Frontal cortex (tissue), 4 donors: Measurements from ENCODE around the gene NUDT8. TPM values are rescaled to one million over a fixed set of nuclear protein-coding genes. Genes with fewer than 3 reads are reported as not detected.

Experiments
- DNase-seq, 2 donors: peaks; one replicate each; pipeline ENCODE4 v3.0.0; 2012; ENCODE audit warnings: low spot score in 2 of 2
- FAIRE-seq: peaks from 2 replicates; lab custom pipeline; 2012; peaks lifted over from hg19 to GRCh38; lab: Jason Lieb, UNC
- total RNA-seq: library from RNA; depleted of rRNA; stranded (reverse); fragments of >200 nt; gene quantifications from one replicate; pipeline ENCODE4 v1.2.3, GENCODE V29; 2014
- donor health status: control.
- donor health status: control.
- donor health status: control.

NUDT8 gene, protein sequence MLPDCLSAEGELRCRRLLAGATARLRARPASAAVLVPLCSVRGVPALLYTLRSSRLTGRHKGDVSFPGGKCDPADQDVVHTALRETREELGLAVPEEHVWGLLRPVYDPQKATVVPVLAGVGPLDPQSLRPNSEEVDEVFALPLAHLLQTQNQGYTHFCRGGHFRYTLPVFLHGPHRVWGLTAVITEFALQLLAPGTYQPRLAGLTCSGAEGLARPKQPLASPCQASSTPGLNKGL
- 1.2 TPM for total RNA-seq

DNA sequence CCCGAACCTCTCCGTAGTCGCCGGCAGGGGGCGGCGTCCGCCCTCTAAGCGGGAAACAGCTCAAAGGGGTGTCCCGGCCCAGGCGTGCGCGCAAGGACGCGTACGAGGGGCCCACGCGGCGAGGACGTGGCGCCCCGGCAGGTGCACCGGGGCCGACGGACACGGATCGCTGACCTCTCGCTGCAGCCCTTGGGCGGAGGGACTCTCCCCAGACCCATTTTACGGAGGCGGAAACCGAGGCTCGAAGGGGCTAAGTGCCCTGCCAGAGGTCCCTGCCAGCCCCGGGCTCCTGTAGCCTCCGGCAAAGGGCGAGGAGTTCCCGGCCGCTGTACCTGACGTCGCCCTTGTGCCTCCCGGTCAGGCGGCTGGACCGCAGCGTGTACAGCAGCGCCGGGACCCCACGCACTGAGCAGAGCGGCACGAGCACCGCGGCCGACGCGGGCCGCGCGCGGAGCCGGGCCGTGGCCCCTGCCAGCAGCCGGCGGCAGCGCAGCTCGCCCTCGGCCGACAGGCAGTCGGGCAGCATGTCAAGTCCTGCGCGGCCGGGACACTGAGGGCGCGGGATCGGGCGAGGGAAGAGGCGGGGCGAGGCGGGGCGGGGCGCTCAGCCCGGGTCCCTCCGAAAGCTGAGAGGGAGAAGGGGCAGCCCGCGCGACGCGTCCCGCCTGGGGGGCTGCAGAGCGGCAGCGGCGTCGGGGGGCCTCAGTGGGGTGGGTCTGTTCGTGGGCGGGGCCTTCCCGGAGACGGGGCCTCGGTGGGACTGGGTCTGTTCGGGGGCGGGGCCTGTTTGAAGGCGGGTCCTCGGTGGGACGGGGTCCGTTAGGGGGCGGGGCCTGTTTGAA, at the start of gene NUDT8:
NUDT8 (minus strand) TSS at position 552 of the 842 bp plus-strand sequence; CDS start at position 526, 26 bp downstream.
- DNase-seq (peak; percentile 74 to 80), FAIRE-seq (no peak)

DNA sequence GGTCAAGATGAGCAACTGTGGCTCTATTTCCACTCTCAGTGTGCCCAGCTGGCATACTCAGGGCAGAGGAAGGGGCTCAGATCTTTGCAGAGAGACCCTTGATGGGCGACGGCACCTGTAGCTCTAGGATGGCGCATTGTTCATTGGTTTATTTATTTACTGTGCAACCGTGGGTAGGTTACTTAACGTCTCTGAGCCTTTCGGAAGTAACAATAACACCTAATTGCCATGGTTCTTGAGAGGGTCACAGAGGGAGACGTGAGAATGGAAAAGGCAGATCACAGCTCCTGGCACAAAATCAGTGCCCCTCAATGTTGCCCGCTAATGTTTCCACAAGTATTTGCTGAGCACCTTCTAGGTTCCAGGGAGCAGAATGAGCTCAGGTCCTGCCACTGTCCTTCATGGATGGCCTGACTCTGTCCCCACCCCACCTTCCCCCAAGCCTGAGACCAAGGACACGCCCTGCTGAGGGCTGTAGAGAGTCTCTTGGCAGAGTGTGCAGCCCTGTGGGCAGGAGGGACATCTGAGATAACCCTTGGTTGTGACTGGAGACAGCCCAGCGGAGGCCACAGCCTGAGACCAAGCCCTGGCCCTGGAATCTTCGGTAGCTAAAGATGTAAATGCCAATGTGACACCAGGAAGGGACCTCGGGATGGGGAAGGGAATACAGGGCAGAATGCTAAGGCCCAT, 45.5 kb upstream of the NUDT8 start:
- no peak for DNase-seq
- FAIRE-seq: no peak

DNA sequence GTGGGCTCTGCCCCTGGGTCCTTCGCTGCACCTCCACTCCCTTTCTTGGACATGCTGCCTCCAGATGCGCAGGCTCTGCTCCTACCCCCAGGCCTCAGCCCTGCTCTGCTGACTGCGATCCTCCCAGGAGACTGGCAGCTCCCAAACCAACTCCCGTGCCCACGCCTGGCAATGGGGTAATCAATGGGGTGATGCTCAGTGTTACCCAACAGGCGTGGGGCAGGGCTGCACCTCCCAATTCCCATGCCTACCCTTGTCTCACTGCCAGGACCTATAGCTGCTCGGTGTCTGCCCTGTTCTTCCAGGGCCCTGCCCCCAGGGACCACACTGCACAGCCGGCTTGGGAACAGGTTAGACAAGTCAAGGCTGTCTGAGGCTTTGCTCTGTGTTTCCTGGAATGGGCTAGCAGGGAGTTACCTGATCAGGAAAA, 44.7 kb upstream of the NUDT8 start, which contains the start of gene ALDH3B2:
ALDH3B2 (minus strand) TSS at position 182 of the 430 bp plus-strand sequence. CDS start 7,688 bp downstream, outside the sequence.
- FAIRE-seq (no peak), DNase-seq (no peak)

DNA sequence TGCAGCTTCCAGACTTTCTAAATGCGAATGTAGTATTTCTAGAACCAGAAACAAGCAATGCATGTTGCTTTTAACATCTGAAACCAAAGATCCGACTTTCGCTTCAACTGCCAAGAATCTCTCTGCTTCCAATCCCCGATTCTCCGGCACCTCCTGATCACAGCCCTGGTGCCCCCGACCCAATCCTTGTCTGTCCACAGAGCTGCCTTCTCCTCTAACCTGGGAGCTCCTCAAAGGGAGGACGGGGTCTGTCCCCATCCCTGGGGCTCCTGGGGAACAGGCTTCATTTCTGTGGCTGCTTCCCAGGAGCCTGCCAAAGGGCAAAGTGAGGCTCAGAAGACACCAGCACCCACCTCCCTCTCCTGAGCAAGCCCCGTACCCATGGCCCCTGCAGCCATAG, 44.2 kb upstream of the NUDT8 start:
- DNase-seq: no peak
- no peak for FAIRE-seq

DNA sequence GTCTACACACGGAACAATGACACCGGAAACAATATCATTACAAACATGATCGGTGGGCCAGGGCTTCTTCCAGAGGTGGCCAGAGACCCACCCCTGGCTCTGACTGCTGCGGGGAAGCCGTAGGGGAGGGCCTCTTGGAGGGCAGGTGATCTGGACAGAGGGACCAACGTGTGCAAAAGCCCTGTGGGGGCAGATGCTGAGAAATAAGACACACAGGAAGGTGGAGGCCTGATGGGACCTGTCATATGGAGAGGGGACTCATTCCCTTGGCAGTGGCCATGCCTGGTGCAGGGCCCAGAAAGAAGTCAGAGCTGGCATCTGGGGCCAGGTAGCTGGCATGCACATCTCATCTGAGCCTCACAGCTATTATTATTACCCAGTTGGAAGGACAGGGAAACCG, 43.6 kb upstream of the NUDT8 start:
- DNase-seq (no peak), FAIRE-seq (no peak)

DNA sequence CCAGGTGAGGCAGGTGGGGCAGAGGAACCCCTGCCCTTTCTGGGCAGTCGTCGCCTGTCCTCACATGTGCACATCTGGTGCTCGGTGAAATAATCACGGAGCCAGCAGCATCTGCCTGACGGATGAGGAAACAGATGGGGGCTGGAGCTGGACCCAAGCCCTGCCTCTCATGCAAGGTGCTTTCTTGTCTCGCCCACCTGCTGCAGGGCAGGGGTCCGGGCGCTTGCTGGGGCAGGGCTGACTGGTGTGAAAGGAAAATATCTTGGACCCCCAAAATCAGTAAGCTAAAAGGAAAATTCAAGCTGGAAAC, 41.4 kb upstream of the NUDT8 start:
- no peak for FAIRE-seq
- no peak for DNase-seq

DNA sequence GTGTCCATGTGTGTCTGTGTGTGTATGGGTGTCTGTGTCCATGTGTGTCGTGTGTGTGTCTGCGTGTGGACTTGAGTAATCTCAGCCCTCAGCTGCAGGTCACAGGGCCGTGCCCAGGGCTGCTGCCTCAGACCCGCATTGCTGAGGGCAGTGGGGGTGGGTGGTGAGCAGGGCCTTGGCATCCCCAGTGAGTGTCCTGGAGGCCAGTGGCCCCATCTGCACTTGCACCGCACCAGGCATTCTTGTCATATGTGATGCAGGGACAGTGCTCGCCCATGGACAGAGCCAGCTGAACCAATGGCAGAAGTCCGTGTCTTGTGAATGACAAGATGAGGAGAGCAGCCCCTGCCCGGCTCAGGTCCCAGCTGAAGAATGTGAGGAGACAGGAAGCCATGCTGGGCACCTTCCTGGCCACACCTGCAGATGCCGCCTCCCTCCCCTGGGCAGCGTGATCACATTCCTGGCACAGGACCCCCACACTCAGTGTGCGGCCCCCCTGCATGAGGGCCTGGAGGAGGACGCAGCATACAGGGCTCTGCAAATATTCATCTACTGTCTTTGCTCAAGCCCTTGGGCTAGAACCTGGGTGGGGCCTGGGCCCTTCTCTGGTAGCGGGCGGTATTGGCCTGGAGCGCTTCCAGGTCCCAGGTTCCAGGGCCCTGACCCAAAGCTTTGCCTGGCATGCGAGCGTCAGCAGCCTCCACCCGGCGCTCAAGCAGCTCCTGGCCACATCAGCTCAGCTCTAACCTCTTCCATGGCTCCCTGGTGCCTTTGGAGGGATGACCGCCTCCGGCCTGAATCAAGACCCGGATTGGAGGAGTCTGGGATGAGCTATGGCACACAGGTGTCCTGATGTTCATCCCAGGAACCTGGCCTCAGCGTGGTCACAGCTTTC, 40.8 kb upstream of the NUDT8 start:
- DNase-seq (no peak), FAIRE-seq (no peak)

DNA sequence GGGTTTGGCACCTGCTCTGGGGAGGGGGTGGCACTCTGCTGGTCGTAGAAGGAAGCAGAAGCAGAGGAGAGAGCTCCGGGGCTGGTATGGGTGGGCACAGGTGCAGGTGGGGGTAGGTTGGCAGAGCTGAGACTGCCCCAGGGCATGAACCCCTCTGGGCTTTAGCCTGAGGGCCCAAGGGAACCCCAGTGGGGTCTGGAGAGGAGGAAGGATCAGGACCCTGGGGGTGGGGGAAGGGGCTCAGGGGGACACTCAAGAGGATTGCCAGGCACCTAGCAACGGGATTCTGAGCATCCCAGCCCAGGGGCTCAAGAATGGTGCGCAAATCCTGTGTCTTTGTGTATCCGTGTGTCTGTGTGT, 38.4 kb upstream of the NUDT8 start:
- FAIRE-seq (no peak), DNase-seq (no peak)

DNA sequence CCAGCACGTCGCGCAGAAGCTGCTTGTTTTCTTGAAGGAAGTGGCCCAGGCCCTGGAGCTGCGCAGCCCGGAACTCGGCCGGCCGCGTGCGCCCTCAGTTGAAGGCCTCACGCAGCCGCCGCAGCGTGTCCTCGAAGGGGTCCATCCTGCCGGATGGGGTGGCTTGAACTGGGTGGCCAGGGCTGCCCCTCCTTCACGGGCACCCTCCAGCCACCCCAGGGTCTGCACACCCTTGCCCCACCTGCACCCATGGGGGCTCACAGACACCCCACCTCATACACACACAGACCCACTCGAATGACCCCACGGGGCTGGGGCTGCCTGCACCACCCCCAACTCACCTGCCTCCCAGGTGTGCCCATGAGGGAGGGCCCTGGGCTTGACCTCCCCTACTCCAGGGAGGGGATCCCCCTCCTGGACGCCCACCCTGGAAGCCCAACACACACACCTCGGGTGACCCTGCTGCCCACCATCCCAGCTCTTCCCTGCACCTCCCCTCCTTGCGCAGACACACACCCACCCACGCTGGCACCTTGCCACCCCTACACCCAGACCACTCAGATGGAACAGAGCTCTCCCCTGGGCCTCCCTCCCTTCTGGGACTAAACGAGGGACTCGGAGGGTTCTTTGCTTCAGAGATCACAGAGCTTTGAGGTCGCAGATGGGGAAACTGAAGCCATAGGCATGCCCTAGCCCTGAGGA, 37.9 kb upstream of the NUDT8 start:
- DNase-seq (no peak), FAIRE-seq (no peak)

DNA sequence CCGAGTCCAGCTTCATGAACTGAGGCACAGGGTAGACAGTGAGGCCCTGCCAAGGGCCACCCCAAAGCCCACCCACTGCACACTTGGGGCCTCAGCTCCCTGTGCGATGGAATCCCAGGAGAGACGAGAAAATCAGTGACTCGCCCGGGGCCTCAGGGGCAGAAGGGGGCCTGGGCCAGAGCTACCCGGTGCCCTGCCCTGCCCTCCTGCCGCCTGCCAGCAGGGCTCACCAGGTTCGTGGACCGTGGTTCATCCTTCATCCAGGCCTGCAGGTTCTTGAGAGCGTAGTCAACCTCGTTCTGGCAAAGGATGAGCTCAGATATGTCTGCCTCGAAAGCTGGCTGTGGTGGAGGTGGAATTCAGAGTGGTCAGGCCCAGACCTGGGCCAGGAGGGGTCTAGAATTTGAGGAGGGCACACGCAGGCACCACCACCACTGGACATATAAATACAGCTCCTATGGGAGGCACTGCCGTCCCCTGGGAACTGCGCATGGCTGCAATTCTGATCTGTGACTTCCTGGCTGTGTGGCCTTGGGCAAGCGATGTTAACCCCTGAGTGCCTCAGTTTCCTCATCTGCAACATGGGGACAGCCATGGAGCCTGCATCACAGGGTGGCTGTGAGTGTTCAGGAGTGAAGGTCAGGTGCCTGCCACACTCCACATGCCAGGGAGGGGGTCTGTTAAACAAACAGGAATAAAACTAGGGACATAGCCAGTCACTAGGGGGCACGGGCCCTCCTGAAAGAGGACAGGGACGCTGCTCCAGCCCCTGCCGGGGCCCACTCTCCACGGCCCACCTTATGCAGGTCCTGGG, 37.1 kb upstream of the NUDT8 start:
- FAIRE-seq (no peak), DNase-seq (no peak)

DNA sequence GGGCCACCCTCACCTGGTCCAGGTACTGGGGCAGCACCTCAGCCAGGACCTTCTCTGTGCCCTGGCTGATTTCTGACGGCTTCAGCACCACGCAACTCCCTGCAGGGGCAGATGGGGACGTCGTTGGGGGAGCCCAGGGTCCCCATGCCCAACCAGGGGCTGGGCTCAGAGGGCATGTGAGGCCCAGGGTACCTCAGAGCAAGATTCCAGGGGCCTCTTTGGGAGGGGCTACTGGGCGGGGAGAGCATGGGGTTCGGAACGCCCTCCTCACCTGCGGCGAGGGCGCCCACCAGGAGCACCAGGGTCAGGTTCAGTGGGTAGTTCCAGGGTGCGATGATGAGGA, 36.5 kb upstream of the NUDT8 start:
- DNase-seq (no peak), FAIRE-seq (no peak)

DNA sequence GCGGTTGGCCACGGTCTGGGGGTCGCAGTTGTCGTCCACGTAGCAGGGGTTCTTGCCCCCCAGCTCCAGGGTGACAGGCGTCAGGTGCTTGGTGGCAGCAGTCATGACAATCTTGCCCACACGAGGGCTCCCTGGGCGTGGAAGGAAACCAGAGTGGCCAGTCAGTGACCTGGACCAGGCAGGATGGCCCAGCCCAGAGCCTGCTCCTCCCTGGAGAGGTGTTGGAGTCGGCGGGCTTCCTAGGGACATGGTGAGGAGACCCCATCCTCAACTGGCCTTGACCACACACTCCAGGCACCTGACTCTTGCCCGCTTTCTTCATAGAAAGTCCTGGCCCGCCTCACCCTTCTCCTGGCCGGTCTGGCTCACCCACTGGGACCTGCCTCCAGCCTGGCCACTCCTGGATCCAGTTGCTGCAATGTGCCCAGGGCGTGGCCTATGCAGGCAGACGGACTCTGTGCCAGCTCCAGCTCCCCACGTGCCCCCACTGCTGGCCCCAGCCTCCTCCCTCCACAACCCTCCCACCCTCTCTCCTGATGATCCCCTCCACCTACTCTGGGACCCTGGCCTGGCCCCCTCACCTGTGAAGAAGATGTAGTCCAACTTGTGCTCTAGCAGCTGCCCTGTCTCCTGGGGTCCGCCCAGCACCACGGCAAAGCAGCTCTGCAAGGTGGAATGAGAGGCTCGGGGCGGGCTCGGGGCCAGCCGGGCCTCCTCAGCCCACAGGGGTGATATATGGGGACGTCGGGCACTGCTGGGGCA, 36.0 kb upstream of the NUDT8 start:
- no peak for DNase-seq
- no peak for FAIRE-seq

DNA sequence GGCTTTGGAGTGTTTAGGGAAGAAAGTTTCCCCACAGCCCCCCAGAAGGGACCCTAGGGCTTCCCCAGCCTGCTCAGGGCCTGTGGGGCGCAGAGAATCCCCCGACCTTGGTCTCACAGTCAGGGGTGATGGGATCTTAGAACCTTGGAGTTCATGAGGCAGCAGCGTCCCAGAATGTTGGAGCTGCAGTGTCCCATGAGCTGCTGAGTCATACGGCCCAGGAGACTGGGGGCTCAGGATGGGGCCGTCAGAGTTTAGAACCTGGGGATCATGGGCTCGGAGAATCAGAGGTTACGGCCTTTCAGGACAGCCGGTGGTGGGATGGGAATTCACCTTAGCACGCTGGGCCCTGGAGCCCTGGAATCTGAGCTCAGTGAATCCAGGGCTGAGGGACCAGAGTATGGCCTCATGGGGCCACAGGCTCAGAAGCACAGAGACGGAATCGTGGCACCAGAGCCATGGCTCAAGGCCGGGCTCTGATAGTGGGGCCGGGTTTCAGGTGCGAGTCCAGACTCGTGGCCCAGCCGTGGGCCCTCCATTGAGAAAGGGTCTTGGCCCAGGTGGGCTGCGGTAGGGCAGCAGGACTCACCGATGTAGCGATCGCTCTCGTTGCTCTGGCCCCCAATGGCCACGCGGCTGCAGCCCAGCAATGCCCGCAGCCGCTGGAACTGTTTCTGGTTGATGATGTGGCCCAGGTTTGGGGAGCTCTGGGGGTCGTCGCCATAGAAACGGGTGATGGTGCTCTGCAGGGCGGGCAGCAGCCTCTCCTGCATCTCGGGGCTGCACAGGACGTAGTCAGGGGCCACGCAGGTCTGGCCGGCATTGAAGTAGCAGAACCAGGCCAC, 35.2 kb upstream of the NUDT8 start:
- no peak for FAIRE-seq
- DNase-seq: no peak

DNA sequence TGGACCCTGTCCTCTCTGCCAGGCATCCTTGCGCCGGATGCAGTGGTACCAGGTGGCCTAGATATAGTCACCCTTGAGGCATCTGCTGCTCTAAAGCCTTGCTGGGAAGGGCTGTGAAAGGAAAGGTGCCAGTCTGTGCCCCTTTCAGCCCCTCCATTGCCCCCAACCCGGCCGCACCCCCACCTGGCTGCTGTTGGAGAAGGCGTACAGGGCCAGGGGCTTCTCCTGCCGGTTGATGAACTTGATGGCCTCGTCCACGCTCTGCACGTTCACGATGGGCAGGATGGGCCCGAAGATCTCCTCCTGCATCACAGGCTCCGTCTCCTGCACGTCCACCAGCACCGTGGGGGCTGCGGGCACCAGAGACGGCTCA, 34.5 kb upstream of the NUDT8 start:
- FAIRE-seq: no peak
- peak in 1 of 2 donors; percentile 4 for DNase-seq

DNA sequence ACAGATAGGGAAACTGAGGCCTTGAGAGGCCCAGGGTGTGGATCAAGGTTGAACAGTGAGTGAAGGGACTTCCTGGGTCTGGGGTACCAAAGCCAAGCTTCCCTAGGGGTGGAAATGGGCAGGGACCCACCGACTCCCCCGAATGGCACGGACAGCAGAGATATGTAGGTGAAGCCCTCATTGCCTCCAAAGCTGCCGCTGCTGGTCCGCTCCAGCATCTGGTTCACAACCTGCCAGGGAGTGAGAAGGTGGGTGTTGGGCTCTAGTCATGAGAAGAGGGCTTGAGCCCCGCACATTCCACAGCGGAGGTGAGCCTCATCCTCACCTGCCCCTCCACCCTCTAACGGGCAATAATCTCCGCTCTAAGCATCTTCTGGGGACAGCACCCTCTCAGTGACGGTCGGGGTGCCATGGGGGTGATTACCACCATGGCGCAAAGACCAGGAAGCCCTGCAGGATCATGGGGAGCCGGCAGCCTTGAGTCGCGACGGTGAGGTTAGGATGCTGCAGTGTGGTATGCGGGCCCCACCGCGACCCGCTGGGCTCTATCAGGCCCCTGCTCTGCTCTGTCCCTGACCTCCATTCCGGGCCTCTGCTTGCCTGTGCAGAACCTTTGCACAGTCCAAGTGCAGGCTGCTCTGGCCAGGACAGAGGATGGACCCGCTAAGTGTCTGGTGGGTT, 33.9 kb upstream of the NUDT8 start:
- no peak for FAIRE-seq

DNA sequence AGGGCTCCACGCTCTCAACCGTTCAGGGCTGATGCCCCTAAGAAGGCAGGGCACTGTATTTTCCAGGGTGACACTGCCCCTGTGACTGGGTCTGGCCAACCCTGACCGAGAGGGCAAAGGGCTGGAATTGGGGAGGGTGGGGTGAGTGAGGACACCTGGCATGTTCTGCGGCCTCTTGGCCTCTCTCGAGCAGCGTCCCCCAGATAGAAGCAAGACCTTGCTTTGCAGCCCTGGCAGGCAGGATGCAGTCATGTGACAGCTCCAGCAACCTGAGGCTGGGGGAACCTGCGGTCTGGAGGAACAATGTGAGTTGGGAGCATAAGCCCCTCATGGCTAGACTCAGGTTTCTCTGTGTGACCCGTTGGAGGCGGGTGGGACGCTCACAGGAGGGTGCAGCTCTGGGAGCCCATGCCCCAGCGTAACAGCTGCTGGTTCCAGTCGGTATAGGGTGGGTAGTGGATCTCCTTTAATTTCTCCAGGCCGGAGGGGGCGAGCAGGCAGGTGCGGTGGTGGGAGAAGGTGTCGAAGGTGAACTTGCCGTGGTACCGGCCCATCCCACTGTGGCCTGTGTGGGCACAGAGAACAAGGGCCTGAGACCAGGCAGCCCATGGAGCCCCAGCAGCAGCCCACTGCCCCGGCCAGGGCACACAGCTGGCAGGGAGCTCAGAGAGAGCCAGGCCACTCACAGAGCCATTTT, 33.2 kb upstream of the NUDT8 start:
- FAIRE-seq: no peak
- peak in 1 of 2 donors; percentile 2 for DNase-seq

More for the DNA sequence above, 33.9 kb upstream of the NUDT8 start:
- DNase-seq: peak in 1 of 2 donors; percentile 12
